ENCODE measurements around the gene EBPL.
"Not testable (repeated sequence)": the region's sequence is repeated elsewhere in the genome, so short reads cannot be mapped to it uniquely, and the experiment has no call there.

Gene EBPL

GRCh38 chr13:49690995-49691784, at the start of gene EBPL:
EBPL (minus strand) TSS chr13:49691486; CDS start chr13:49691424, 62 bp downstream.
- Histone ChIP-seq H3K27me3 (ENCODE audit: control insufficient read depth in 1 of 2, insufficient read depth in 2 of 2, low read length in 2 of 2) (no peaks in the 10 kb centered on the region), H3K9ac (ENCODE audit: low read length) (peak within 1 kb of the TSS; percentile 51), H3K4me1 (ENCODE audit: insufficient read depth, low read length) (peaks cover 4% of the 10 kb centered on the region), H3K27ac (ENCODE audit: low read depth, low read length) (peak within 1 kb of the TSS; percentile 72), H3K36me3 (ENCODE audit: insufficient read depth, low read length) (no peaks in the 10 kb centered on the region), H3K9me3 (ENCODE audit: low read length) (no peaks in the 10 kb centered on the region), H3K4me3 (ENCODE audit: low read depth in 1 of 2, low read length in 2 of 2) (peak within 1 kb of the TSS; percentile 71 to 90)

GRCh38 chr13:49740870-49741269, 49.6 kb upstream of the EBPL start:
- no peaks in the 10 kb centered on the region for H3K27me3 ChIP-seq (ENCODE audit: control insufficient read depth in 1 of 2, insufficient read depth in 2 of 2, low read length in 2 of 2)
- H3K4me3 ChIP-seq (ENCODE audit: low read depth in 1 of 2, low read length in 2 of 2): no peak overlapping the region
- H3K36me3 ChIP-seq (ENCODE audit: insufficient read depth, low read length): peaks cover 6% of the 10 kb centered on the region
- no peak overlapping the region for H3K9ac ChIP-seq (ENCODE audit: low read length)
- H3K27ac ChIP-seq (ENCODE audit: low read depth, low read length): no peak overlapping the region
- H3K4me1 ChIP-seq (ENCODE audit: insufficient read depth, low read length): no peaks in the 10 kb centered on the region
- H3K9me3 ChIP-seq (ENCODE audit: low read length): no peaks in the 10 kb centered on the region

GRCh38 chr13:49739498-49740187, 48.4 kb upstream of the EBPL start:
- no peak overlapping the region for H3K4me3 ChIP-seq (ENCODE audit: low read depth in 1 of 2, low read length in 2 of 2)
- H3K27me3 ChIP-seq (ENCODE audit: control insufficient read depth in 1 of 2, insufficient read depth in 2 of 2, low read length in 2 of 2): no peaks in the 10 kb centered on the region
- H3K9ac ChIP-seq (ENCODE audit: low read length): no peak overlapping the region
- peaks cover 1% of the 10 kb centered on the region for H3K36me3 ChIP-seq (ENCODE audit: insufficient read depth, low read length)
- no peaks in the 10 kb centered on the region for H3K9me3 ChIP-seq (ENCODE audit: low read length)
- H3K4me1 ChIP-seq (ENCODE audit: insufficient read depth, low read length): no peaks in the 10 kb centered on the region
- H3K27ac ChIP-seq (ENCODE audit: low read depth, low read length): no peak overlapping the region

- Histone ChIP-seq H3K27ac (ENCODE audit: low read depth, low read length) (no peak overlapping the region), H3K27me3 (ENCODE audit: control insufficient read depth in 1 of 2, insufficient read depth in 2 of 2, low read length in 2 of 2) (no peaks in the 10 kb centered on the region), H3K9me3 (ENCODE audit: low read length) (no peaks in the 10 kb centered on the region), H3K4me1 (ENCODE audit: insufficient read depth, low read length) (no peaks in the 10 kb centered on the region), H3K36me3 (ENCODE audit: insufficient read depth, low read length) (peaks cover 6% of the 10 kb centered on the region), H3K4me3 (ENCODE audit: low read depth in 1 of 2, low read length in 2 of 2) (no peak overlapping the region), H3K9ac (ENCODE audit: low read length) (no peak overlapping the region)
These were observed 42.1 kb upstream of the EBPL start for GRCh38 chr13:49733181-49733951.

GRCh38 chr13:49731766-49732165, 40.5 kb upstream of the EBPL start:
- Histone ChIP-seq H3K27ac (ENCODE audit: low read depth, low read length) (no peak overlapping the region), H3K4me3 (ENCODE audit: low read depth in 1 of 2, low read length in 2 of 2) (no peak overlapping the region)

GRCh38 chr13:49716615-49717014, 25.3 kb upstream of the EBPL start:
- H3K9me3 ChIP-seq (ENCODE audit: low read length): no peaks in the 10 kb centered on the region
- H3K36me3 ChIP-seq (ENCODE audit: insufficient read depth, low read length): peaks cover 13% of the 10 kb centered on the region
- no peak overlapping the region for H3K27ac ChIP-seq (ENCODE audit: low read depth, low read length)
- no peaks in the 10 kb centered on the region for H3K27me3 ChIP-seq (ENCODE audit: control insufficient read depth in 1 of 2, insufficient read depth in 2 of 2, low read length in 2 of 2)
- H3K9ac ChIP-seq (ENCODE audit: low read length): no peak overlapping the region
- no peak overlapping the region for H3K4me3 ChIP-seq (ENCODE audit: low read depth in 1 of 2, low read length in 2 of 2)
- H3K4me1 ChIP-seq (ENCODE audit: insufficient read depth, low read length): no peaks in the 10 kb centered on the region

More at GRCh38 chr13:49731766-49732165, 40.5 kb upstream of the EBPL start:
- H3K9ac ChIP-seq (ENCODE audit: low read length): no peak overlapping the region
- peaks cover 12% of the 10 kb centered on the region for H3K36me3 ChIP-seq (ENCODE audit: insufficient read depth, low read length)
- no peaks in the 10 kb centered on the region for H3K27me3 ChIP-seq (ENCODE audit: control insufficient read depth in 1 of 2, insufficient read depth in 2 of 2, low read length in 2 of 2)
- no peaks in the 10 kb centered on the region for H3K9me3 ChIP-seq (ENCODE audit: low read length)
- no peaks in the 10 kb centered on the region for H3K4me1 ChIP-seq (ENCODE audit: insufficient read depth, low read length)

GRCh38 chr13:49714757-49715156, 23.5 kb upstream of the EBPL start:
- Histone ChIP-seq H3K4me3 (ENCODE audit: low read depth in 1 of 2, low read length in 2 of 2) (no peak overlapping the region), H3K9me3 (ENCODE audit: low read length) (no peaks in the 10 kb centered on the region), H3K27ac (ENCODE audit: low read depth, low read length) (no peak overlapping the region), H3K4me1 (ENCODE audit: insufficient read depth, low read length) (no peaks in the 10 kb centered on the region), H3K36me3 (ENCODE audit: insufficient read depth, low read length) (peaks cover 8% of the 10 kb centered on the region), H3K9ac (ENCODE audit: low read length) (no peak overlapping the region), H3K27me3 (ENCODE audit: control insufficient read depth in 1 of 2, insufficient read depth in 2 of 2, low read length in 2 of 2) (no peaks in the 10 kb centered on the region)

- H3K27ac ChIP-seq (ENCODE audit: low read depth, low read length): no peak overlapping the region
- no peak overlapping the region for H3K4me3 ChIP-seq (ENCODE audit: low read depth in 1 of 2, low read length in 2 of 2)
- H3K9ac ChIP-seq (ENCODE audit: low read length): no peak overlapping the region
- no peaks in the 10 kb centered on the region for H3K4me1 ChIP-seq (ENCODE audit: insufficient read depth, low read length)
- peaks cover 11% of the 10 kb centered on the region for H3K36me3 ChIP-seq (ENCODE audit: insufficient read depth, low read length)
- H3K9me3 ChIP-seq (ENCODE audit: low read length): no peaks in the 10 kb centered on the region
- H3K27me3 ChIP-seq (ENCODE audit: control insufficient read depth in 1 of 2, insufficient read depth in 2 of 2, low read length in 2 of 2): no peaks in the 10 kb centered on the region
These were observed 20.1 kb upstream of the EBPL start for GRCh38 chr13:49711218-49711863.

GRCh38 chr13:49704264-49704663, 13.0 kb upstream of the EBPL start:
- H3K36me3 ChIP-seq (ENCODE audit: insufficient read depth, low read length): peaks cover 29% of the 10 kb centered on the region
- H3K4me1 ChIP-seq (ENCODE audit: insufficient read depth, low read length); H3K9ac ChIP-seq (ENCODE audit: low read length); H3K9me3 ChIP-seq (ENCODE audit: low read length); H3K4me3 ChIP-seq (ENCODE audit: low read depth in 1 of 2, low read length in 2 of 2); H3K27me3 ChIP-seq (ENCODE audit: control insufficient read depth in 1 of 2, insufficient read depth in 2 of 2, low read length in 2 of 2); H3K27ac ChIP-seq (ENCODE audit: low read depth, low read length): not testable (repeated sequence)

- H3K27ac ChIP-seq (ENCODE audit: low read depth, low read length): no peak overlapping the region
- H3K9ac ChIP-seq (ENCODE audit: low read length): no peak overlapping the region
- no peak overlapping the region for H3K4me3 ChIP-seq (ENCODE audit: low read depth in 1 of 2, low read length in 2 of 2)
- H3K9me3 ChIP-seq (ENCODE audit: low read length): no peaks in the 10 kb centered on the region
- H3K27me3 ChIP-seq (ENCODE audit: control insufficient read depth in 1 of 2, insufficient read depth in 2 of 2, low read length in 2 of 2): no peaks in the 10 kb centered on the region
- peaks cover 26% of the 10 kb centered on the region for H3K36me3 ChIP-seq (ENCODE audit: insufficient read depth, low read length)
- no peaks in the 10 kb centered on the region for H3K4me1 ChIP-seq (ENCODE audit: insufficient read depth, low read length)
These were observed 10.2 kb upstream of the EBPL start for GRCh38 chr13:49701491-49701890.

- Histone ChIP-seq H3K36me3 (ENCODE audit: insufficient read depth, low read length) (peaks cover 17% of the 10 kb centered on the region), H3K4me1 (ENCODE audit: insufficient read depth, low read length) (no peaks in the 10 kb centered on the region), H3K9ac (ENCODE audit: low read length) (no peak overlapping the region), H3K27ac (ENCODE audit: low read depth, low read length) (no peak overlapping the region), H3K27me3 (ENCODE audit: control insufficient read depth in 1 of 2, insufficient read depth in 2 of 2, low read length in 2 of 2) (no peaks in the 10 kb centered on the region), H3K4me3 (ENCODE audit: low read depth in 1 of 2, low read length in 2 of 2) (no peak overlapping the region), H3K9me3 (ENCODE audit: low read length) (no peaks in the 10 kb centered on the region)
These were observed 6.2 kb upstream of the EBPL start for GRCh38 chr13:49697468-49697867.

Data from muscle layer of colon (tissue), 2 donors.